Measurements from ENCODE around the gene CPED1.
"Not testable (repeated sequence)": the region's sequence is repeated elsewhere in the genome, so short reads cannot be mapped to it uniquely, and the experiment has no call there.

Gene CPED1

GRCh38 chr7:121244120-121244870 is 255.8 kb downstream of the CPED1 start:
- Histone ChIP-seq H3K4me3 (ENCODE audit: severe bottlenecking) (no peak overlapping the region), H3K4me1 (ENCODE audit: insufficient read depth, poor library complexity, severe bottlenecking) (no peaks in the 10 kb centered on the region), H3K9me3 (ENCODE audit: severe bottlenecking) (no peaks in the 10 kb centered on the region), H3K27ac (ENCODE audit: poor library complexity, severe bottlenecking) (no peak overlapping the region), H3K36me3 (ENCODE audit: low read depth) (no peaks in the 10 kb centered on the region), H3K27me3 (ENCODE audit: insufficient read depth, poor library complexity, severe bottlenecking) (no peaks in the 10 kb centered on the region)
- no peak for DNase-seq (ENCODE audit: low spot score)
- no peak for TF ChIP-seq CTCF (IDR thresholded peaks at IDR 0.05; ENCODE audit: poor library complexity, severe bottlenecking)
- ATAC-seq (ENCODE audit: low read depth): no peak

- H3K4me1 ChIP-seq (ENCODE audit: insufficient read depth, poor library complexity, severe bottlenecking); ATAC-seq (ENCODE audit: low read depth); H3K27ac ChIP-seq (ENCODE audit: poor library complexity, severe bottlenecking); DNase-seq (ENCODE audit: low spot score); H3K4me3 ChIP-seq (ENCODE audit: severe bottlenecking); H3K36me3 ChIP-seq (ENCODE audit: low read depth); H3K27me3 ChIP-seq (ENCODE audit: insufficient read depth, poor library complexity, severe bottlenecking); H3K9me3 ChIP-seq (ENCODE audit: severe bottlenecking): not testable (repeated sequence)
These were observed 262.9 kb downstream of the CPED1 start for GRCh38 chr7:121251367-121251766.

- not testable (repeated sequence) for H3K27me3 ChIP-seq (ENCODE audit: insufficient read depth, poor library complexity, severe bottlenecking); H3K9me3 ChIP-seq (ENCODE audit: severe bottlenecking); DNase-seq (ENCODE audit: low spot score); H3K36me3 ChIP-seq (ENCODE audit: low read depth); H3K27ac ChIP-seq (ENCODE audit: poor library complexity, severe bottlenecking); H3K4me1 ChIP-seq (ENCODE audit: insufficient read depth, poor library complexity, severe bottlenecking); ATAC-seq (ENCODE audit: low read depth); H3K4me3 ChIP-seq (ENCODE audit: severe bottlenecking)
These were observed 264.2 kb downstream of the CPED1 start for GRCh38 chr7:121252523-121253235.

GRCh38 chr7:121259826-121260225 is 271.3 kb downstream of the CPED1 start:
- no peaks in the 10 kb centered on the region for H3K4me1 ChIP-seq (ENCODE audit: insufficient read depth, poor library complexity, severe bottlenecking)
- TF ChIP-seq CTCF (IDR thresholded peaks at IDR 0.05; ENCODE audit: poor library complexity, severe bottlenecking): no peak
- no peak for ATAC-seq (ENCODE audit: low read depth)
- no peaks in the 10 kb centered on the region for H3K9me3 ChIP-seq (ENCODE audit: severe bottlenecking)
- no peaks in the 10 kb centered on the region for H3K36me3 ChIP-seq (ENCODE audit: low read depth)
- no peak overlapping the region for H3K4me3 ChIP-seq (ENCODE audit: severe bottlenecking)
- DNase-seq (ENCODE audit: low spot score): no peak
- H3K27ac ChIP-seq (ENCODE audit: poor library complexity, severe bottlenecking): no peak overlapping the region
- no peaks in the 10 kb centered on the region for H3K27me3 ChIP-seq (ENCODE audit: insufficient read depth, poor library complexity, severe bottlenecking)

- Histone ChIP-seq H3K36me3 (ENCODE audit: low read depth) (no peaks in the 10 kb centered on the region), H3K9me3 (ENCODE audit: severe bottlenecking) (no peaks in the 10 kb centered on the region), H3K27me3 (ENCODE audit: insufficient read depth, poor library complexity, severe bottlenecking) (no peaks in the 10 kb centered on the region), H3K4me1 (ENCODE audit: insufficient read depth, poor library complexity, severe bottlenecking) (no peaks in the 10 kb centered on the region), H3K4me3 (ENCODE audit: severe bottlenecking) (no peak overlapping the region), H3K27ac (ENCODE audit: poor library complexity, severe bottlenecking) (no peak overlapping the region)
- no peak for DNase-seq (ENCODE audit: low spot score)
- no peak for ATAC-seq (ENCODE audit: low read depth)
- TF ChIP-seq CTCF (IDR thresholded peaks at IDR 0.05; ENCODE audit: poor library complexity, severe bottlenecking): no peak
These were observed 272.8 kb downstream of the CPED1 start for GRCh38 chr7:121261207-121261884.

Data from RWPE2 (cell line).